GM06990 (cell line): ENCODE measurements around the gene PMFBP1.

Source experiments
- DNase-seq: peaks from one replicate; pipeline ENCODE4 v3.0.0-alpha.2; 2011; ENCODE audit not compliant: insufficient read length; ENCODE audit errors: extremely low read depth
- H3K27me3 ChIP-seq: replicated peaks from 2 replicates; pipeline ENCODE4 v1.6.0; 2011; ENCODE audit warnings: low read length; ENCODE audit not compliant: control insufficient read depth, insufficient read depth
- H3K36me3 ChIP-seq: 2 replicates; pipeline ENCODE4 v1.5.1; 2011; ENCODE audit warnings: low read length; ENCODE audit not compliant: control insufficient read depth, insufficient read depth
- H3K4me3 ChIP-seq: replicated peaks from 2 replicates; pipeline ENCODE4 v1.5.1; 2011; ENCODE audit warnings: low read depth, mild to moderate bottlenecking, control low read depth, low read length
- CTCF ChIP-seq: IDR thresholded peaks from 2 replicates; pipeline ENCODE4 v1.5.1; 2011; ENCODE audit warnings: low read length, control low read depth, mild to moderate bottlenecking, inconsistent platforms; ENCODE audit not compliant: insufficient read depth, poor library complexity, severe bottlenecking

Gene PMFBP1

GRCh38 chr16:72214821-72215220 is 42.9 kb upstream of the PMFBP1 start:
- Histone ChIP-seq H3K36me3 (no peaks in the 10 kb centered on the region), H3K4me3 (no peak overlapping the region), H3K27me3 (no peaks in the 10 kb centered on the region)
- DNase-seq, result no peak
- TF ChIP-seq CTCF, result no peak

GRCh38 chr16:72211110-72211509 is 39.2 kb upstream of the PMFBP1 start:
- TF ChIP-seq CTCF, result no peak
- Histone ChIP-seq H3K4me3 (no peak overlapping the region), H3K27me3 (no peaks in the 10 kb centered on the region), H3K36me3 (no peaks in the 10 kb centered on the region)
- no peak for DNase-seq

DNA sequence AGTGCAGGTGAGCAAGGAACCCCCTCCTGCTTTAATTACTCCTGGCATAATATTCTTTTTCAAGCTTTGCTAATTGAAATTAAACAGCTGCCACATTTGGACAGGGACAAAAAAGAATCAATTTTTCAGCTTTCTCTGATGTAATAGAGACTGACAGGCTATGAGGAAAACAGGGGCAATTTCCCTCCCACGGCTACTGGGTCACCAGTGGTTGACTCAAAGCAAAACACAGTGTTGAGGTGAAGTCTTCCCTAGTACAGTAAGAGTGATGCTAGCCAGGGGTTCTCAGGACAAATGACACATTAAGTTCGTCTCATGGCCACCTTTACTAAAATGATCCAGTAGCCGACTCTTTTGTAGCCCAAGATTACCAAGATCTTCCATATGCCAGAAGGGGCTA is 38.6 kb upstream of the PMFBP1 start:
- Histone ChIP-seq H3K36me3 (no peaks in the 10 kb centered on the region), H3K27me3 (no peaks in the 10 kb centered on the region), H3K4me3 (no peak overlapping the region)
- DNase-seq, result no peak
- no peak for TF ChIP-seq CTCF

GRCh38 chr16:72210072-72210471 is 38.1 kb upstream of the PMFBP1 start:
- TF ChIP-seq CTCF, result no peak
- no peak for DNase-seq
- Histone ChIP-seq H3K27me3 (no peaks in the 10 kb centered on the region), H3K36me3 (no peaks in the 10 kb centered on the region), H3K4me3 (no peak overlapping the region)

DNA sequence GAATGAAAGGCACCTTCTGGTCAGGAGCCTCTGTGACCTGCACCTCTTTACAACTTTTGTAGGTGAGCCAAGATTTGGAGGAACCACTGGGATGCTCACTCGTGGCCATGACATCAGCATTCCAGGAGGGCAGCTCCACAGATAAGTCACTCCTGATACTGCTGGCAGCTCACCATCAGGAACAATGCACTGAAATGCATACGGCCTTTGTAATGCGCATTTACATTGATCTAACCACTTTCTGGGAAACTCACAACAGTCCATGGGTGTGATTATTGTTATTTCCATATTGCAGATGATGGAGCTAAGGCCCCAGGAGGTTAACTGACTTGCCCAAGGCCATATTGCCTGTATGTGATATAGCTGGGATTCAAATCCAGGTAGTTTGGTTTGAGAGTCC is 34.3 kb upstream of the PMFBP1 start:
- Histone ChIP-seq H3K4me3 (no peak overlapping the region), H3K36me3 (no peaks in the 10 kb centered on the region), H3K27me3 (no peaks in the 10 kb centered on the region)
- TF ChIP-seq CTCF, result no peak
- DNase-seq, result no peak

GRCh38 chr16:72203401-72203800 is 31.4 kb upstream of the PMFBP1 start:
- no peaks in the 10 kb centered on the region for H3K27me3 ChIP-seq
- H3K36me3 ChIP-seq, result no peaks in the 10 kb centered on the region
- no peak overlapping the region for H3K4me3 ChIP-seq
- no peak for TF ChIP-seq CTCF
- peak; percentile 18 for DNase-seq
